GM20000 (cell line): ENCODE measurements around the gene ADGRL3.

Source experiments
- DNase-seq: peaks from one replicate; pipeline ENCODE4 v3.0.0; 2012; ENCODE audit warnings: low spot score
- CTCF ChIP-seq: IDR thresholded peaks from 2 replicates; pipeline ENCODE4 v1.5.1; 2012; ENCODE audit warnings: mild to moderate bottlenecking, control low read depth; ENCODE audit errors: extremely low read depth, missing control alignments

The ADGRL3 gene

DNA sequence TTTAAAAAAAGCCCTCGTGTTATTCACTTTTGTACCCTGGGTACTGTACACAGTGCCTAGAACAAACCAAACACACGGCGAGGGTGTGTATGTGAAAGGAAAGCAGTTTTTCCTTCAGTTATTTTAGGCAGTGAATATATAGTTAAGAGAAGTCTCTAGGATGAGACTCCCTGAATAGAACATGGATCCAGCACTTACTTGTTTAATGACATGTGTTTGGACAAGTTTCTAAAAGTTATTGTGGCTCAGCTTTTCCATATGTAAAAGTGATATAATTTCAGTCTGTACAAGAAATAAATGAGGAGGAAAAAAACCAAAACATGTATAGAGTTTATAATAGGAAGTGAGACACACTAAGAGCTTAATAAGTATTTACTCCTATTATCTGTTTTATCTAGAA lies 273.2 kb downstream of the ADGRL3 start:
- no peak for TF ChIP-seq CTCF
- no peak for DNase-seq

DNA sequence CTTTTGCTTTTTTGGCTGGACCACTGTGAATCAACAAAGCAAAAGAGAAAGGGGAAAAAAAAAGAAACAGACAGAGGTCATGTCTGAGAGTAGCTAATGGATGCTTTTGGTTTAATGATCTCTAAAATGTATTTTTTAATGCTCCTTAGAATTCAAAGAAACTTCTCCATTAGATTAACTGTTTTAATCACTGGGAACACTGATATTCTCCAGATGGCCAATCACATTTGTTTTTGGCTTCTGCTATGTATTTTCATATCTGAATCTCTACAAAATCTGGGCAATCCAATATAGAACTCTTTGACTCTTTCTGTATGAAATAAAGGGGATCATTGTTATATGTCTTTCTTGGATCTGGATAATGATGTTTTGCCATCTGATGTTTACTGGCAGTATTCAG lies 278.2 kb downstream of the ADGRL3 start:
- no peak for TF ChIP-seq CTCF
- DNase-seq, result no peak

DNA sequence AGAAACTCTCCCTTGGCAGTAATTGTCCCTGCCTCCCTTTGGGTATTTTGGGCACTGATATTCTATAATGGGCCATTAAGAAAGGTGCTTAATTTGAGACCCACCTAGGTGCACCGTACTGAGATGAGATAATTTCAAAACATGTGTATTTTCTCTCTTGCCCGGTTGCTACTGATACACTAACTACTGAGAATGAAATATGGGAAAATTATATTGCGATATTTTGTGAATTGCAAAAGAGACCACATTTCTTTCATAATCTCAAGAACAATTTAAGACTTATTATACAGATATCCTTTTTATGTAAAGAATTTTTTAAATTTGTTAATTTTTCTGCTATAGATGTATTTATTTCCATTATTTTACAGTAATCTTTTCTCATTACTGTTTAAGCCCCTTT lies 284.9 kb downstream of the ADGRL3 start:
- no peak for DNase-seq
- no peak for TF ChIP-seq CTCF

- no peak for TF ChIP-seq CTCF
- no peak for DNase-seq
These were observed 289.8 kb downstream of the ADGRL3 start for GRCh38 chr4:61489927-61490326.

- no peak for TF ChIP-seq CTCF
- no peak for DNase-seq
These were observed 292.9 kb downstream of the ADGRL3 start for GRCh38 chr4:61493041-61493440.

DNA sequence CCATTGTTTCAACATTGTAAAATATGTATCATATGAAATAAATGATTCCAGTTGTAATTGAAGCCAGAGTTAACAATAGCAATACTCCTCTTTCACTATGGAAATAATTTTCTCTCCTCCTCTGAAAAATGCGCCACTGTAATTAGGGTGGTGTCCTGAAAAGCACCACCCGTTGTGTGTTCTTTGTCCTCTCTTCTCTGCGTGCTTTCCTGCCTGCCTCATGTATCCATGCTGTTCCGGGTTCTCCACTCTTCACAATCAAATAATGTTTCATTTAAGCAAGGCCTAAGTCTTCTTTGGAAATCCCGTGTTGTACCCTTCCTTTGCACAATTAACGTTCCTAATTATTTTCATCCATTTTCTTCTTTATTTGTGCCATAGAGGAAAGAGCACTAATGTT lies 293.3 kb downstream of the ADGRL3 start:
- DNase-seq, result no peak
- TF ChIP-seq CTCF, result no peak

GRCh38 chr4:61500883-61501282 lies 300.8 kb downstream of the ADGRL3 start:
- DNase-seq, result no peak

More at GRCh38 chr4:61500883-61501282, 300.8 kb downstream of the ADGRL3 start:
- no peak for TF ChIP-seq CTCF
